ENCODE measurements around the gene PYCARD.
"Not testable (repeated sequence)": the region's sequence is repeated elsewhere in the genome, so short reads cannot be mapped to it uniquely, and the experiment has no call there.

PYCARD gene

DNA sequence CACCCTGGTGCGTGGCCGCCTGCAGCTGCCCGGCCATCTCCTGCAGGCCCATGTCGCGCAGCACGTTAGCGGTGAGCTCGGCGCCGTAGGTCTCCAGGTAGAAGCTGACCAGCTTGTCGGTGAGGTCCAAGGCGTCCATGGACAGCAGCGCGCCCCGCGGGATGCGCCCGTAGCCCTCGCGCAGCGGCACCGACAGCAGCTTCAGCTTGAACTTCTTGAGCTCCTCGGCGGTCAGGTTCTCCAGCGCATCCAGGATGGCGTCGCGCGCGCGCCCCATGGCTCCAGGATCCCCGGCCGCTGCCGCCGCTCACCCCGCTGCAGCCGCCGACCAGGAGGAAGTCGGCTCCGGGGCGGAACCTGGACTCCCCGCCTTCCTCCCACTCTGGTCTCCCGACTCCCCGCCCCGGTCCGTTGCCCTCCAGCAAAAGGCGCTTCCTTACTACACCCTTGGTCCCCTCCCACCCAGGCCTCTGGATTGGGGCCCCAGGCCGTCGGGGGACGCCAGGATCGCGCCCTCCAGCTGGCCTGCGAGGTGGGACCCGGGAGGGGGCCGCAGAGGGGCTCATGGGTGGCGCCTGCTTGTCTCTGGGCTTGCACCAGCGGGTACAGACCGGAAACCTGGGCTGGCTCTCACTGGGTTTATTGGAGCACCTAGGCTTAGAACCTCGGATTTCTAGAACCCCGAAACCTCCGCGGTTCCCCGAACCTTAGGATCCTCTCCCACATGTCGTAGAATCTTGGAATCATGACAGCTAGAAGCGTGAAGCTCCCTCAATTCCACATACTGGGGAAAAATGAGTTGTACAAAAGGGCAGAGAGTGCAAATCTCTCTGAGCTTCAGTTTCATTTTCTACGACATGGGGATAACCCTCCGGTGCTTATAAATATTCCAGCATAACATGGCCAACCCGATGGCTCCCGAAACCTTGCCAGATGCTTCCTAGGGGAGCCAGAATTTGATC is at the start of gene PYCARD:
Gene PYCARD (minus strand): TSS at position 347 of the 962 bp plus-strand sequence. CDS start 70 bp downstream, at position 277.
- Mint-ChIP-seq H3K4me3 (peak within 1 kb of the TSS; percentile 77), H3K27me3 (no peaks in the 10 kb centered on the region), H3K36me3 (no peaks in the 10 kb centered on the region), H3K9me3 (ENCODE audit: low read depth) (no peaks in the 10 kb centered on the region), H3K27ac (peak within 1 kb of the TSS; percentile 10), H3K4me1 (ENCODE audit: low read depth) (peaks cover 45% of the 10 kb centered on the region)

- no peak overlapping the region for H3K27ac Mint-ChIP-seq
Observed at GRCh38 chr16:31251435-31251834, 48.9 kb upstream of the PYCARD start.

DNA sequence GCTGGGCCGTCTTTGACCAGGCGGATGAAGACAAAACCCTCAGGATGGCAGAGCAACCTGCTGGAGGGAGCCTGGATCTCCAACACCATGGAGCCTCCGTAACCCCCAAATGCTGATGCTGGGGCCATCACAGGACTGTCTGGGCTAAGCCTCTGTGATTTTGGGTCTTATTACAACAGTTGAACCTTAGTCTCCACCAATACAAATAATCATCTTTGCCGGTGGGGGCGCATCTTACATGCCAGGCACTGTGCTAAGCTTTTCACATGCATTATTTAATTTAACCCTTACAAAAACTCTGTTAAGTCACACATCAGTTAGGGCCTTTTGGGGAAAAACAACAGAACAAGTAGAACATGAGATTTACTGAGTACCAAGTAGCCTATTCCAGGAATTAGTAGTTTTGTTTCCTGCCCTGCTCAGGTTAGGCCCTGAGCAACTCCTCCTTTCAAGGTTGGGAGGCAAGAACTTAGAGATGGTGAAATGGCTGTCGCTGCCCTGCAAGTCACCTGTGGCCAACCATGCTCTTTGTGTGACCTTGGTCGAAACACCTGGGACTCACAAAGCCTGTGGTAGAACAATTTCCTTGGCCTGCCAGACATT is 48.3 kb upstream of the PYCARD start:
- no peak overlapping the region for H3K27ac Mint-ChIP-seq
- H3K36me3 Mint-ChIP-seq = no peaks in the 10 kb centered on the region
- no peaks in the 10 kb centered on the region for H3K27me3 Mint-ChIP-seq
- no peaks in the 10 kb centered on the region for H3K9me3 Mint-ChIP-seq (ENCODE audit: low read depth)
- no peak overlapping the region for H3K4me3 Mint-ChIP-seq
- peaks cover 21% of the 10 kb centered on the region for H3K4me1 Mint-ChIP-seq (ENCODE audit: low read depth)

More at GRCh38 chr16:31251435-31251834, 48.9 kb upstream of the PYCARD start:
- Mint-ChIP-seq H3K9me3 (ENCODE audit: low read depth) (no peaks in the 10 kb centered on the region), H3K27me3 (no peaks in the 10 kb centered on the region), H3K4me1 (ENCODE audit: low read depth) (peaks cover 21% of the 10 kb centered on the region), H3K4me3 (no peak overlapping the region), H3K36me3 (no peaks in the 10 kb centered on the region)

GRCh38 chr16:31248344-31248743 is 45.8 kb upstream of the PYCARD start:
- Mint-ChIP-seq H3K36me3 (no peaks in the 10 kb centered on the region), H3K4me1 (ENCODE audit: low read depth) (peaks cover 13% of the 10 kb centered on the region), H3K4me3 (no peak overlapping the region), H3K27ac (no peak overlapping the region), H3K27me3 (no peaks in the 10 kb centered on the region), H3K9me3 (ENCODE audit: low read depth) (no peaks in the 10 kb centered on the region)

DNA sequence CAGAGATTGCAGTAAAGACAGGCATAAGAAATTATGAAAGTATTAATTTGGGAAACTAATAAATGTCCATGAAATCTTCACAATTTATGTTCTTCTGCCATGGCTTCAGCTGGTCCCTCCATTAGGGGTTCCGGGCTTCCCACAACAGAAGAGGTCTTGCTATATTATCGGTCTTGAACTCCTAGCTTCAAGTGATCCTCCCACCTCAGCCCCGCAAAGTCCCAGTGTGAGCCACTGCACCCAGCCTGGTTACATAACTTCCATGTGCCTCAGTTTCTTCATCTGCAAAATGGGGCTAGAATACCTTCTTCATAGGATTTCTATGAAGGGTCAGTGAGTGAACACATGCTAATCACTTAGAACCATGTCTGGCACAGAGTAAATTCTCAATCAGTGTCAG is 43.7 kb upstream of the PYCARD start:
- H3K9me3 Mint-ChIP-seq (ENCODE audit: low read depth) = no peaks in the 10 kb centered on the region
- no peaks in the 10 kb centered on the region for H3K36me3 Mint-ChIP-seq
- H3K4me3 Mint-ChIP-seq = no peak overlapping the region
- H3K4me1 Mint-ChIP-seq (ENCODE audit: low read depth) = peaks cover 8% of the 10 kb centered on the region
- H3K27me3 Mint-ChIP-seq = no peaks in the 10 kb centered on the region
- H3K27ac Mint-ChIP-seq = no peak overlapping the region

GRCh38 chr16:31245598-31245997 is 43.0 kb upstream of the PYCARD start:
- H3K36me3 Mint-ChIP-seq; H3K9me3 Mint-ChIP-seq (ENCODE audit: low read depth); H3K27ac Mint-ChIP-seq; H3K27me3 Mint-ChIP-seq; H3K4me1 Mint-ChIP-seq (ENCODE audit: low read depth); H3K4me3 Mint-ChIP-seq: not testable (repeated sequence)

DNA sequence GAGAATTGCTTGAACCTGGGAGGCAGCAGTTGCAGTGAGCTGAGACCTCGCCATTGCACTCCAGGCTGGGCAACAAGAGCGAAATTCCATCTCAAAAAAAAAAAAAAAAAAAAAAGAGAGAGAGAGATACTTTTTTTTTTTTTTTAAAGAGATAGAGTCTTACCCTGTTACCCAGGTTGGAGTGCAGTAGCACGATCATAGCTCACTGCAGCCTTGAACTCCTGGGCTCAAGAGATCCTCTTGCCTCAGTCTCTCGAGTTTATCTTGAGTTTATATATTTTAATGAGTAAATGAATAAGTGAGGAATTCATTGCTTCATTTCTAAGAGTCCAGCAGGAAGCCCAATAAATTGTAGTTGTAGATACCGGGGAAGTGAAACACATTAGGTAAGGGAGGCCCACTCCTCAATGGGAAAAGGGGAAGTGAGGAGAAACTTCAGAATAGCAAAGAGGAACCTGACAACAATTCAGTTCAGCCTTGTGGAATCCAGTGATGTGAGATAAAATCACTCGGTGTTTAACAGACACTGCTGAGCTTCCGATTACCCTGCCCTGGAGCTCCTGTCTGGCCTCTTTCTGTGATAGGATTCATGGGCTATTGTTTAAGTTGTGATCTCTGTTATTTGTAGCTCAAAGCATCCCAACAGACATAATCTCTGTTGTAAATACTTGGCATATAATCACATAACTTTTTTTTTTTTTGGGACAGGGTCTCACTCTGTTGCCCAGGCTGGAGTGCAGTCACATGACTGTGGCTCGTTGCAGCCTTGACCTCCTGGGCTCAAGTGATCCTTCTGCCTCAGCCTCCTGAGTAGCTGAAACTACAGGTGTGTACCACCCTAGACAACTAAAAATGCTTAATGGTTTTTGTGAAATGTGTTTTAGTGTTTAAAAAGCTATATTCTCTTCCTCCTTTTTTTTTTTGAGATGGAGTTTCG is 41.4 kb upstream of the PYCARD start:
- no peak overlapping the region for H3K27ac Mint-ChIP-seq
- H3K36me3 Mint-ChIP-seq = no peaks in the 10 kb centered on the region
- no peaks in the 10 kb centered on the region for H3K27me3 Mint-ChIP-seq
- H3K4me1 Mint-ChIP-seq (ENCODE audit: low read depth) = no peaks in the 10 kb centered on the region
- no peak overlapping the region for H3K4me3 Mint-ChIP-seq
- no peaks in the 10 kb centered on the region for H3K9me3 Mint-ChIP-seq (ENCODE audit: low read depth)

GRCh38 chr16:31242206-31242605 is 39.6 kb upstream of the PYCARD start:
- no peak overlapping the region for H3K4me3 Mint-ChIP-seq
- no peaks in the 10 kb centered on the region for H3K27me3 Mint-ChIP-seq
- H3K36me3 Mint-ChIP-seq = no peaks in the 10 kb centered on the region
- no peak overlapping the region for H3K27ac Mint-ChIP-seq
- no peaks in the 10 kb centered on the region for H3K4me1 Mint-ChIP-seq (ENCODE audit: low read depth)
- no peaks in the 10 kb centered on the region for H3K9me3 Mint-ChIP-seq (ENCODE audit: low read depth)

- Mint-ChIP-seq H3K4me3 (no peak overlapping the region), H3K9me3 (ENCODE audit: low read depth) (no peaks in the 10 kb centered on the region), H3K4me1 (ENCODE audit: low read depth) (no peaks in the 10 kb centered on the region), H3K36me3 (no peaks in the 10 kb centered on the region), H3K27me3 (no peaks in the 10 kb centered on the region), H3K27ac (no peak overlapping the region)
Observed at GRCh38 chr16:31238041-31238440, 35.5 kb upstream of the PYCARD start.

- Mint-ChIP-seq H3K27me3 (no peaks in the 10 kb centered on the region), H3K36me3 (no peaks in the 10 kb centered on the region), H3K4me3 (no peak overlapping the region), H3K9me3 (ENCODE audit: low read depth) (no peaks in the 10 kb centered on the region), H3K27ac (no peak overlapping the region), H3K4me1 (ENCODE audit: low read depth) (no peaks in the 10 kb centered on the region)
Observed at GRCh38 chr16:31229501-31229900, 26.9 kb upstream of the PYCARD start.

DNA sequence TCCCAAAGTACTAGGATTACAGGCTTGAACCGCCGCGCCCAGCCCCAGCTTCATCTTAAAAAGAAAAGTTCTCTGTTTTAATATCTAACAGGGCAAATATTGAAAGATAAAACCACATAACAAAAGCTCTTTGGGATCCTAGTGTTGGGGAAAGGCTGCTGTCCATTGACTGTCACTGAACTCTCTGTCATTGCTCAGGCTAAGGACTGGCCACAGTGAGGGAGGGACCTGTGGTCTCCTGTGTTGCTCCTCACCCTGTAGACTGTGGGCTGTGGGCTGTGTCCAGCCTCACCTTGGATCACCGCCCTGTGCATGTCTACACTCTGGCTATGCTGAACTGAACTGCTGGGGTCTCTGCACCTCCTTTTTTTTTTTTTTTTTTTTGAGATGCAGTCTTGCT is 25.6 kb upstream of the PYCARD start:
- Mint-ChIP-seq H3K9me3 (ENCODE audit: low read depth) (no peaks in the 10 kb centered on the region), H3K27ac (no peak overlapping the region)

GRCh38 chr16:31225193-31225592 is 22.6 kb upstream of the PYCARD start:
- Mint-ChIP-seq H3K27me3 (peaks cover 2% of the 10 kb centered on the region), H3K9me3 (ENCODE audit: low read depth) (no peaks in the 10 kb centered on the region), H3K36me3 (no peaks in the 10 kb centered on the region), H3K27ac (no peak overlapping the region), H3K4me1 (ENCODE audit: low read depth) (no peaks in the 10 kb centered on the region), H3K4me3 (no peak overlapping the region)

More for the DNA sequence above, 25.6 kb upstream of the PYCARD start:
- Mint-ChIP-seq H3K27me3 (no peaks in the 10 kb centered on the region), H3K36me3 (no peaks in the 10 kb centered on the region), H3K4me3 (no peak overlapping the region), H3K4me1 (ENCODE audit: low read depth) (no peaks in the 10 kb centered on the region)

DNA sequence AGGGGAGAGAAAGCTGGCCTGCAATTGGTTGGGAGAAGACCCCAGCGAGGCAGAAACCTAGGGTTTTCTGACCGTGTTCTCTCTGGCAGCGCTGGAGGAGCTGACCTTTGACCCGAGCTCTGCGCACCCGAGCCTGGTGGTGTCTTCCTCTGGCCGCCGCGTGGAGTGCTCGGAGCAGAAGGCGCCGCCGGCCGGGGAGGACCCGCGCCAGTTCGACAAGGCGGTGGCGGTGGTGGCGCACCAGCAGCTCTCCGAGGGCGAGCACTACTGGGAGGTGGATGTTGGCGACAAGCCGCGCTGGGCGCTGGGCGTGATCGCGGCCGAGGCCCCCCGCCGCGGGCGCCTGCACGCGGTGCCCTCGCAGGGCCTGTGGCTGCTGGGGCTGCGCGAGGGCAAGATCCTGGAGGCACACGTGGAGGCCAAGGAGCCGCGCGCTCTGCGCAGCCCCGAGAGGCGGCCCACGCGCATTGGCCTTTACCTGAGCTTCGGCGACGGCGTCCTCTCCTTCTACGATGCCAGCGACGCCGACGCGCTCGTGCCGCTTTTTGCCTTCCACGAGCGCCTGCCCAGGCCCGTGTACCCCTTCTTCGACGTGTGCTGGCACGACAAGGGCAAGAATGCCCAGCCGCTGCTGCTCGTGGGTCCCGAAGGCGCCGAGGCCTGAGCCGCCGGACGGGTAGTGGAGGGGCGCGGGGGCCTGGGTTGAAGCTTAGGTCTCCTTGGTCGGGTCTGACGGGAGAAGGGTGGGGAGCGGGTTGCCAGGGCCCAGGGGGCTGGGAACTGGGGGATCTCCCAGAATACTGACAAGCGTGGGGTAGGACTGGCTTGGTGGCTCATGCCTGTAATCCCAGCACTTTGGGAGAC is 21.8 kb upstream of the PYCARD start:
- Mint-ChIP-seq H3K9me3 (ENCODE audit: low read depth) (no peaks in the 10 kb centered on the region), H3K4me1 (ENCODE audit: low read depth) (no peaks in the 10 kb centered on the region), H3K36me3 (no peaks in the 10 kb centered on the region), H3K4me3 (no peak overlapping the region), H3K27ac (no peak overlapping the region), H3K27me3 (peaks cover 2% of the 10 kb centered on the region)

DNA sequence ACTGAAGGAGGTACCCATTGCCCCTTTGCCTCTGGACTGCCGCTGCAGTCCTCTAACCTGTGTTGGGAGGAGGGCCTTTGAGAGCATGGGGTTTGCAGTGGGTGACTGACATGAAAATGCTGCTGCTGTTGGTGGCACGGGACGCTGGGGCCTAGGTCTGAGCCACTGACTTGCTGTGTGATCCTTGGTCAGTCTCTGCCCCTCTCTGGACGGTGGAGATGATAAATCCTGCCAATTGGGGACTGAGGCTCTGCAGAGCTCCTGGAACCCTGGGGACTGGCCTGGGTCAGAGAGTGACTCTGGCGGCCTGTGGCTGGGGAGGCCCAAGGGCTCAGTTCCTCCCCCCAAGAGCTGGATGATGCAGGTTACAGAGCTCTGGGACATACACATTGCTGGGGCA is 20.5 kb upstream of the PYCARD start:
- Mint-ChIP-seq H3K36me3 (no peaks in the 10 kb centered on the region), H3K27me3 (peaks cover 2% of the 10 kb centered on the region), H3K9me3 (ENCODE audit: low read depth) (no peaks in the 10 kb centered on the region), H3K4me1 (ENCODE audit: low read depth) (no peaks in the 10 kb centered on the region), H3K4me3 (no peak overlapping the region), H3K27ac (no peak overlapping the region)

Data from activated naive CD8-positive, alpha-beta T cell (primary cell).